ENCODE data around the gene CCDC192. TPM values are rescaled to one million over a fixed set of nuclear protein-coding genes. Genes with fewer than 3 reads are reported as not detected.

CCDC192 gene
- total and polyA plus RNA-seq, 2 experiments from 2014 or later = 0.92 TPM; not detected in 1

GRCh38 chr5:127826011-127826410, 122.8 kb downstream of the CCDC192 start:
- no peak for TF ChIP-seq CTCF (IDR thresholded peaks at IDR 0.05; ENCODE audit: low read depth, low read length)
- Histone ChIP-seq H3K27me3 (no peaks in the 10 kb centered on the region), H3K36me3 (no peaks in the 10 kb centered on the region), H3K27ac (no peak overlapping the region), H3K9me3 (ENCODE audit: low read depth) (no peaks in the 10 kb centered on the region), H3K4me3 (no peak overlapping the region), H3K4me1 (ENCODE audit: low read depth) (no peaks in the 10 kb centered on the region)
- no peak for DNase-seq (ENCODE audit: low read depth in 1 of 2, low spot score in 1 of 2)

GRCh38 chr5:127827451-127827850, 124.3 kb downstream of the CCDC192 start:
- no peak for TF ChIP-seq CTCF (IDR thresholded peaks at IDR 0.05; ENCODE audit: low read depth, low read length)

GRCh38 chr5:127830157-127830556, 127.0 kb downstream of the CCDC192 start:
- Histone ChIP-seq H3K4me1 (ENCODE audit: low read depth) (no peaks in the 10 kb centered on the region), H3K9me3 (ENCODE audit: low read depth) (no peaks in the 10 kb centered on the region), H3K27me3 (no peaks in the 10 kb centered on the region), H3K4me3 (no peak overlapping the region), H3K36me3 (no peaks in the 10 kb centered on the region), H3K27ac (no peak overlapping the region)
- no peak for TF ChIP-seq CTCF (IDR thresholded peaks at IDR 0.05; ENCODE audit: low read depth, low read length)
- no peak for DNase-seq (ENCODE audit: low read depth in 1 of 2, low spot score in 1 of 2)

More at GRCh38 chr5:127827451-127827850, 124.3 kb downstream of the CCDC192 start:
- Histone ChIP-seq H3K4me1 (ENCODE audit: low read depth) (no peaks in the 10 kb centered on the region), H3K4me3 (no peak overlapping the region), H3K36me3 (no peaks in the 10 kb centered on the region), H3K27ac (no peak overlapping the region), H3K27me3 (no peaks in the 10 kb centered on the region), H3K9me3 (ENCODE audit: low read depth) (no peaks in the 10 kb centered on the region)
- no peak for DNase-seq (ENCODE audit: low read depth in 1 of 2, low spot score in 1 of 2)

- TF ChIP-seq CTCF (IDR thresholded peaks at IDR 0.05; ENCODE audit: low read depth, low read length) = no peak
- H3K36me3 ChIP-seq = no peaks in the 10 kb centered on the region
- no peak for DNase-seq (ENCODE audit: low read depth in 1 of 2, low spot score in 1 of 2)
- no peaks in the 10 kb centered on the region for H3K9me3 ChIP-seq (ENCODE audit: low read depth)
- no peaks in the 10 kb centered on the region for H3K27me3 ChIP-seq
- H3K4me3 ChIP-seq = no peak overlapping the region
- H3K4me1 ChIP-seq (ENCODE audit: low read depth) = no peaks in the 10 kb centered on the region
- no peak overlapping the region for H3K27ac ChIP-seq
These were observed 127.8 kb downstream of the CCDC192 start for GRCh38 chr5:127830829-127831598.

GRCh38 chr5:127832067-127832466, 128.9 kb downstream of the CCDC192 start:
- Histone ChIP-seq H3K27me3 (no peaks in the 10 kb centered on the region), H3K9me3 (ENCODE audit: low read depth) (no peaks in the 10 kb centered on the region), H3K4me3 (no peak overlapping the region), H3K4me1 (ENCODE audit: low read depth) (no peaks in the 10 kb centered on the region), H3K27ac (no peak overlapping the region), H3K36me3 (no peaks in the 10 kb centered on the region)
- no peak for DNase-seq (ENCODE audit: low read depth in 1 of 2, low spot score in 1 of 2)
- TF ChIP-seq CTCF (IDR thresholded peaks at IDR 0.05; ENCODE audit: low read depth, low read length) = no peak
